Left forelimb (tissue), 1 donor: ENCODE results near the gene MKRN3.

Source experiments
- DNase-seq: peaks from one replicate; pipeline ENCODE4 v3.0.0-alpha.2; 2018; ENCODE audit warnings: low spot score

Gene MKRN3

DNA sequence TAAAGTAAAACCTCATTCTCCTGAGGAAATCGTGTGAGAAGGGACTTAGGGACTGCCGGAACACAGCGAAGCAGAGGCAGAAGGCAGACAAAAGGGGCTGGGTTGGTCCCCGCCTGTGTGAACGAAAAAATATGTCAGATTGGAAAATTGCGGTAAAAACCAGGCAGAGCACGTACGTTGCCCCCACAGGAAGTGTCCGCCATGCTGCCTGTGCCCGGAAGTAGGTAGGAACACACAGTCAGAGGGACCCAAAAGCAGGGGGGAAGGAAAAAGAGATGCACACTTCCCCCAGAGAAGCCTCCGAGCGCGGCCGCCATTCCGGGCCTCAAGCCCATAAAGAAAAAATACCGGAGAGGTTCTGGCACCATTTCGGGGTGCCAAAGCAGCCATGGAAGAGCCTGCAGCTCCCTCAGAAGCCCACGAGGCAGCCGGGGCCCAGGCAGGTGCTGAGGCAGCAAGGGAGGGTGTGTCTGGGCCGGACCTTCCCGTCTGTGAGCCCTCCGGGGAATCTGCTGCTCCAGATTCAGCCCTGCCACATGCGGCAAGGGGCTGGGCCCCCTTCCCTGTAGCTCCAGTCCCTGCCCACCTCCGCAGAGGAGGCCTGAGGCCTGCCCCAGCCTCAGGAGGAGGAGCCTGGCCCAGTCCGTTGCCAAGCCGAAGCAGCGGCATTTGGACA, at the start of gene MKRN3:
TSS of gene MKRN3 (plus strand) at position 280 of the 676 bp plus-strand sequence. CDS start at position 389, 109 bp downstream.
- DNase-seq, result no peak

DNA sequence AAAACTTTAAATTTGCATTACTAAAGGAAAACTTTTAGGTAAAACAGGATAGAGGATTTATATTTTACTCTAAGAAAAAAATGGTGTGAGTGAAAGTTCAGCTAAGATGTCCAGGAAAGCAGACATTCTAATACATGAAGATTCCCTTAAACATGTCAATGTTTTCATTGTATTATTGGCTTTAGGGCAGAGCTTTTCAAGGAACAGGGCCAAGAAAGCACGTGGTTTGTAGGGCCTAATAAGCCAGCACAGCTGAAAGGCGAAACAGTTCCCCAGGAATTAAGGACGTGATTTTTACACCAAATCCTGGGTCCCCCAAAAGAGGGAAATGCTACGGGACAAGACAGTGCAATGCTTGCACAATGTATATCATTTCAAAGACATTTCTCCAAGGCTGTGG, 48.6 kb upstream of the MKRN3 start:
- DNase-seq, result no peak

DNA sequence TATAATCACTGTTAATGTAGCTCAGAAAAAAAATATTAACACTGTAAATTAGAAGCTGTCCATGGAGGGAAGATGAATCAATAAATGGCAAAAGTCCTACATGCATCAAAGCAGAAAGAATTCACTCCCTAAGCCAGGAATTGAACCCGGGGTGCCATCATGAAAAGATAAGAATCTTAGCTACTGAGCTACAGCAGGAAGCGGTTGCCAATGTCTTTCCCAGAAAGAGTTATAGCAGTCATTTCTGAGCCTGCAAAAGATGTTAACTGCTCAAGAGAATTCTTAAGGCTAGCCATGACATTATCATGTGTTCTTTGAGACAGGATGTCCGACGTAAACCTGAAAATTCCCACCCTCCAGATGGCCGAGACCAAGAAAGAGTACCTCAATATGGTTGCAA, 47.4 kb upstream of the MKRN3 start:
- DNase-seq, result no peak

DNA sequence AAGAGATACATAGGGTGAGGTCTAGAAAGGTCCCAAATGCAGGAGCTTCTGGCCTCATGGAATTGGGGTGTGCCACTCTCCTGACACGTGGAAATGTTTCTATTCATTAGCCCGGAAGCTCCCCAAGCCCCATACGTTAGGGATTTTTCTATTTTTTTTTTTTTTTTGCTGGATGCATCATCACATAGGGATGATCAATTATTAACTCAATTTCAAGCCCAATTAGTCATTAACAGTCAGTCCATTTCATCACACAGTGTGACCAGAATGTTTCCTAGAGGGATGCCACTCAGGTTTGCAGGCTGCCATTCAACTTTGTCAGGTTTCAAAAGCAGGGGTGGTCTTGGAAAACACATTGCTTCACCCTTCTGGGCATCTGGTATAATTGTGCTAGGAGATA, 40.7 kb upstream of the MKRN3 start:
- DNase-seq, result no peak

DNA sequence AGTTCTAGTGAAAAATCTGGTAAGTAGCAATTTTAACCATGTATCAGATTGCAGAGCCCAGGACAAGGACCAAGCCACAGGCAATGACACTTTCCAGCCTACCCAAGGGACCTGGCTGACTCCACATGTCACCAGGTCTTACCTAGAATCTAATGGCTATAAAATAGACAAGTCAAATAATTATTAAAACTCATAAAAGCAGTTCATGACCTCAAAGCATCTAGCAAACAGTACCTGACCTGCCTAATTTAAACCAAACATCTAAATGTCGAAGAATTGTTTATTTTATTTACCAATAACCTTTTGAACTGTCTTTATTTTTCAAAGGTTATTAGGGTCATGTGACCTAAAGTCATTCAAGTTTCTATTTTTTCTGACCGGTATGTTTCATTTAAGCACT, 35.6 kb upstream of the MKRN3 start:
- no peak for DNase-seq

DNA sequence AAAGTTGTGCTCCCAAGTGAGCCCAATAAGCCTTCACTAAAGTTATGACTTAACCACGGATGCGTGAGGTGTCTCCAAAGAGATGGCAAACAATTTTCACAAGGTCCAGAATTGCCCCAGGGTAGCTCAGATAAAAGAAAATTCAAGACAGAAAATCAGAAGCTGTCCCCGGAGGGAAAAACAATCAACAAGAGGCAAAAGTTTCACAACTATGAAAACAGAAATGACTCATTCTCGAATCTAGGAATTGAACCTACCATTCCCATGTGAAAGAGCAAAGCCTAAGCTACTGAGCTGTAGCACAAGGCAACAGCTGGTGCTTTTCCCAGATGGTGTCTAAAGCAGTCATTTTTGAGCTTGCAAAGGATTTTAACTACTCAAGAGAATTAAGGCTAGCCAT, 33.5 kb upstream of the MKRN3 start:
- DNase-seq, result no peak

DNA sequence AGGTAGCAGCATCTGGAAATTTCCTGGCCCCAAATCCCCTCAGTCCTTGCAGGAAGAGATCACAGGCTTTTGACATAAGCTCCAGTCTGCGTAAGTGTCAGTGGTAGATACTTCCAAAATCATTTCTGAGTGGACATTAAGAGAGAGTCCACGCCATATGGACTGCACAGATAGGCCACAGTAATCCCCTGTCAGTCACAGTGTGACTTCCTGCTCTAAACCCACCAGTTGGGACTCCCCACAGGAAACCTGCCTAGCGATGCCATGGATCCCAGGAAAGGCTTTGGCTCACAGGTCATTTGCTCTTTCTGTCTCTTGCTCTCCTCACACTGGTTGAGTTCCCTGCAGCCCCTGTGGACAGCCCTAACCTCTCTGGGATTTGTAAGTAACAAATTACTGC, 28.8 kb upstream of the MKRN3 start:
- no peak for DNase-seq

DNA sequence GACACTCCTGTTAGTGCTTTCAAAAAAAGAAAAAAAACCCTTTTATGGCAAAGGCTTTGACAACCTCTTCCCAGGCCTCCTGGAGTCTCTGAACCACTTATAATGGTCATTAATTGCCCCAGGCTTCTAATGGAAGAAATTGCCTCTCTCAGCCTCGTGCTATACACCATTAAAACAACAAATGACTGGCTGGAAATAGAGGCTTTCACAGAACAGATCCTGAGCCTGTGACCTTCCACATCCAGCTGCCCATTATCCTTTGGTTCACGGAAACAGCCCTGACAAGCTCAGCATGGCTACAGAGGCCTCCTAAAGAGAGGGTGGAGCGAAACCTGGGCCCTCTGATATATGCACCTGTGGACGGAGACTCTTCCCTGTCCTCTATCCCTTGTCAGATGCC, 26.8 kb upstream of the MKRN3 start:
- DNase-seq, result no peak

DNA sequence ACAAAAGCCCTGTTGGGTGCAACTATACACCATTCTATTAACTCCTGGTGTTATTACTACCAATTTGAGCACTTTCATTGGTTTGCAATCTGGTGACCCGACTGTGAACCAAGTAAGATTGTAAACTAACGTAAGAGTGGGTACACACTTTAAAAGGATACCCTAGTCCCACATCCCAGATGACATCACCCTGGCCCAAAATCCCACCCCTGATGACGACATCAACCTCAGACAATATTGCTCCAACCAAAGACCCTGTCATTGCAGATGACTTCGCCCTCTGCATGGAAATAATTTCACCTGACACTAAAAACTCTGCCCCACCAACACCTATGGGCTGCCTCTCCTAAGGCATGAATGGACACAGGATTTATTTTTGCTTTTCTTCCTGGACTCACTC, 25.6 kb upstream of the MKRN3 start:
- DNase-seq, result no peak

DNA sequence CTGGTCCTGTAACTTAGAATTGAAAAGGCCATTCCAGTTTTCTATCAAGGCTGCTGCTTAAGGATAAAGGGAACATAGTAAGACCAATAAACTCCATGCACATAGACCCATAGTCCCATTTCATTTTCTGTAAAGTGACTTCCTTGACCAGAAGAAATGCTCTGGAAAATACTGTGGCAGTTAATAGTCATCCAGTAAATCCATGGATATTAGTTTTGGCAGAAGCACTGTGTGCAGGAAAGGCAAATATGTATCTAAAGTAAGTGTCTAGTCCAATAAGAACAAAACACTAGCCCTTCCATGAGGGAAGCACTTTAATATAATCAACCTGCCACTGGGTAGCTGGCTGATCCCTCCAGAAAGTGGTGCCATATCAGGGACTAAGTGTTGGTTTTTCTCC, 19.3 kb upstream of the MKRN3 start:
- DNase-seq, result no peak

DNA sequence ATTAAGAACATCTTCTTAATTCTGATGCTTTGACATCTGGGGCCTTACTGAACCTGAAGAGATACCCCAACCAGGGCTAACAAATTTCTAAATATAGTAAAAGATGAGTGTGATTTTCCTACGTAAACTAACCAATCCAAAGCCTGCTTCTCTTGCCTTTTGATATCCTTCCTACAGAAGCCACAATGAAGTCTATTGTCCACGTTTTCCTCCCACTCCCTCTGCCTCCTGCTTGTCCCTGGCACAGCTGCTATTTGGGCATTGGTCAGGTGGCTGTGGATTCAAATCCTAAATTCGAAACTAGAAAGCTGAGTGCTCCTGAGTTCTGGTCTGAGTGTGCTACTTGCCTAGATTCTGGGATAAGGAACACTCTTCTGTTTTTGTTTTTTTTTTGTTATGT, 17.4 kb upstream of the MKRN3 start:
- DNase-seq, result no peak

DNA sequence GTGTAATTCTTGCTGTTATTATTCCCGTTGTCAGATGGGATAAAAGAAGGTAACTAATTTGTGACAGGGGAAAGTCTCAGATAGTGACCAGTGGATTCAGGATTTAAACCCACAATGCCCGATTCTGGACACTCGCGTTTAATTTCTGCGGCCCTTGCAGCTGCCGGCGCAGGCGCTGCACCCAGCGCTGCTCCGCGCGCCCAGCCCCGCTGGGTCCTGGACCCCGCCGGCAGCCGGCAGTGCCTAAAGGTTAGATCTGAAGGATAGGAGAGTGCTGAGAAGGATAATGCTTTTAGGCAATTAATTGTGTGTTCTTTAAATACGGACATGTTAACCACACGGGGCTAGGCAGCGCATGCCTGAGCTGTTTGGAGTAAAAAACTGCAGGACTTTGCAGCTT, 3.6 kb upstream of the MKRN3 start:
- DNase-seq, result no peak

DNA sequence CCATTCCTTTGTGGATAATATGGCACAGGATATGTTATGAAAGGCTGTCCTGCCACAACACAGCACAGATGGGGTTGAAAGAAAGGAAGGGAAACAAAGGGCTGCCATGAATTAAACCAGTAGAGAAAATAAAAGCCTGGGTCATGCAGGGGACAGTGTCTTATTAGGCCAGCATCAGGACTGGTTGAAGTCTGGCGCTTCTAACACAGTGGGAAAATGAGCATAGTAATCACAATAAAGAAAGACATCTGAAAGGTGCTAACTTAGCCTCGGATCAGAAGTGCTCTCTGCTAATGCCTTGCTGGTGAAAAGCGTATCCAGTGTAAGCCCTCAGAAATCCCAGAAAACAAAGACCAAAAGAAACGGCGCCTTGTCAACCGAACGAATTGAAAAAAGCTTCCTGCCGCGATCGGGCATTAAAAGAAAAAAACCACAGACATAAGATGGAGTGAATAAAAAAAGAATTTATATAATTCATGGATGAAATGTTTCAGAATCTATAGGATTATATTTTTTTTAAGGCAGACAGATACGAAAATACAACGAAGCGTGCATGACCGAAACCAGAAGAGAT, 566 bp upstream of the MKRN3 start:
- DNase-seq, result no peak

DNA sequence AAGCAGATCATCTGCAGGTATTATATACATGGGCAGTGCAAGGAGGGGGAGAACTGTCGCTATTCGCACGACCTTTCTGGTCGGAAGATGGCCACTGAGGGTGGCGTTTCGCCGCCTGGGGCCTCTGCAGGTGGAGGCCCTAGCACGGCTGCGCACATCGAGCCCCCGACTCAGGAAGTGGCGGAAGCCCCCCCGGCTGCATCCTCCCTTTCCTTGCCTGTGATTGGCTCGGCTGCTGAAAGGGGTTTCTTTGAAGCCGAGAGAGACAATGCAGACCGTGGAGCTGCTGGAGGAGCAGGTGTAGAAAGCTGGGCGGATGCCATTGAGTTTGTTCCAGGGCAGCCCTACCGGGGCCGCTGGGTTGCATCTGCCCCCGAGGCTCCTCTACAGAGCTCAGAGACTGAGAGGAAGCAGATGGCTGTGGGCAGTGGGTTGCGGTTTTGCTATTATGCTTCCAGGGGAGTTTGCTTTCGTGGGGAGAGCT, 639 bp downstream of the MKRN3 start:
- no peak for DNase-seq

DNA sequence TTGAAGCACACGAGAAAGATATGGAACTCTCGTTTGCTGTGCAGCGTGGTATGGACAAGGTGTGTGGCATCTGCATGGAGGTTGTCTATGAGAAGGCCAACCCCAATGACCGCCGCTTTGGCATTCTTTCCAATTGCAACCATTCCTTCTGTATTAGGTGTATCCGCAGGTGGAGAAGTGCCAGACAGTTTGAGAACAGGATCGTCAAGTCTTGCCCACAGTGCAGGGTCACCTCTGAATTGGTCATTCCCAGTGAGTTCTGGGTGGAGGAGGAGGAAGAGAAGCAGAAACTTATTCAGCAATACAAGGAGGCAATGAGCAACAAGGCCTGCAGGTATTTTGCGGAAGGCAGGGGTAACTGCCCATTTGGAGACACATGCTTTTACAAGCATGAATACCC, 1.2 kb downstream of the MKRN3 start:
- DNase-seq, result no peak

DNA sequence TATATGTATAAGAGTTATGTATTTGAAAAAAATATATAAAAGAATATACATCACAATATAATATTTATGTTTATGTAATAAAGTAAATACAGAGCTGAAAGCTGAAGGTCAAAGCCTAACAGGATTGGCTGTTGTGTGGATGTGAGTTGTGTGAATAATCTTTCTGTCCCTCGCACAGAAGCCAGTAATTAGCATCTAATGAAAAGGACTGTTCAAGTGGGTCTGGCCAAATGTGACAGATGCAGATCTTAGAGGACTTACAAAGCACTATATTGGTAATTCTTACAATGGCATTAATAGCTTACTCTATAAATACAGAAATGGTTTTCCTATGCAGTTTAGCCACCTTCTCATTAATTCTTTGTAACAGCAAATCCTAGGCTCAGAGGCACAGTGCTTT, 2.4 kb downstream of the MKRN3 start:
- no peak for DNase-seq

DNA sequence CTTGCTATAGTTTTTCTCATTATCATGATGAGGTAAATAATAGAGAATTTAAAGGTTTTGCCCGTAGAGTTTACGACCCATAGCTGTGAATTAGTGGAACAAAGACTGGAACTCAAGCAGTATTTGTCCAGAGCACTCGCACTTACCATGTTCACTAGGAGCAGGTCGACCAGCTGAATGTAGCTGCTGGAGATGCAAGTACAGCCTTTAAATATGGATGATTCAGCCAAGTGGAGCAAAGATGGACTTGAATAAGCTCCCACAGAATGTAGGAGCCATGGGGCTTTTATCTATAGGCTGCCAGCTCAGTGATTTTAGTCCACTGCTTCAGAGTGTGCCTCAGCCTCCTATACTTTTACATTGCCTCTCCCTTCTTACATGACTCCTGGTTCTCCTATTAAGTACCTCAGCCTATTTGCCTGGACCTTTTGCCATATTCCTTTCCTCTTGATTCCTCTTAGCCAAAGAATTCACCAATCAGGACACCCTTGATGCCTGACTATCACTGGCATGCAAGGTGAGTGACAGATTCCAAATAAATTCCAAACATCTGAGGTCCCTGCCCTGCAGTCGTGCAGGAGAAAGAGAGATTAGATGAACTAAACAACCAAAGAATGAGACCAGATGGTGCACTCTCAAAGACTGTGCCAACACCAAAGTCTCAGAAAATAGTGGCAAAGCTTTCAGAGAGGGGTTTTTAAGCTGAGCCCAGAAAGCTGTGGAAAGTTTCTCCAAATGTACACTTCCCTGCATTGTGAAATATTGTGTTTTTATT, 3.9 kb downstream of the MKRN3 start:
- no peak for DNase-seq

DNA sequence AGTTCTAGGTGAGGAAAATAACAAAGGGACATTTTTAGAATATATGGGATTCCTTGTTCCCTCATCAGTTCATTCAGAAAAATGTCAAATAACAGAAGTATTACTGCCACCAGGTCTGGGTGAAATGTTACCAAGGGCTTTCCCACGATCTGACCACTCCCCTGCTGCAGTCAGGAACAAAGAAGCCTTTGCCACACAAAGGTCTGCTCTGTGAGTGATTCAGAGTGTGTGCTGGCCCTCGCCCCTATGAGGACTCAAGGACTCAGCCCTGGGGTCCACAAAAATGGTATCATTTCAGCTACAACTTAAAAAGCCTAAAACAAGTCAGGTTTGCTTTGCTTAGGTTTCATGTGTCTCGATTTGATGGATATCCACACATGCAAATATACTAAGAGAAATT, 5.0 kb downstream of the MKRN3 start:
- no peak for DNase-seq

DNA sequence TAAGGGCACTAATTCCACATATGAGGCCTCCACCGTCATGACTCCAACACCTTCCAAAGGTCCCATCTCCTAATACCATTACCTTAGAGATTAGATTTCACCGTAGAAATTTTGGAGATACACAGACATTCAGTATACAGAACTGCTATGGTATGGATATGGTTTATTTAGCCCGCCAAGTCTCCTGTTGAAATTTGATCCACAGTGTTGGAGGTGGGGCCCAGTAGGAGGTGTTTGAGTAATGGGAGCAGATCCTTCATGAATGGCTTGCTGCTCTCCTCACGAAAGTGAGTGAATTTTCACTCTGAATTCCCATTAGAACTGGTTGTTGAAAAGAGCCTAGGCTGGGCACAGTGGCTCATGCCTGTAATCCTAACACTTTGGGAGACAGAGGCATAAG, 7.4 kb downstream of the MKRN3 start:
- no peak for DNase-seq

DNA sequence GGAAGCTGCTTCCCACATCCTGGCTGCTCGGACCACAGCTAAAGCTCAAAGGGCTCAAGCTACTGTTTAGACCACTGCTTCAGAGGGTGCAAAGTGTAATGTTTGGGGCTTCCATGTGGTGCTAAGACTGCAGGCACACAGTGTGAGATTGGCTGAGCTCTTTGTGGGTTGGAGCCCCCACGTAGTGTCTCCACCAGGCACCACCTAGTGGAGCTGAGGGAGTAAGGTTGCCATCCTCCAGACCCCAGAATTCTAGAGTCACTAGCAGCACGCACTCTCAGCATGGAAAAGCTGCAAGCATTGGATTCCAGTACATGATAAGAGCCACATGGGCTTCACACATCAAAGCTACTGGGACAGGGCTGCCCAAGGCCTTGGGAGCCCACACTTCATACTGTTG, 9.3 kb downstream of the MKRN3 start:
- DNase-seq, result no peak

DNA sequence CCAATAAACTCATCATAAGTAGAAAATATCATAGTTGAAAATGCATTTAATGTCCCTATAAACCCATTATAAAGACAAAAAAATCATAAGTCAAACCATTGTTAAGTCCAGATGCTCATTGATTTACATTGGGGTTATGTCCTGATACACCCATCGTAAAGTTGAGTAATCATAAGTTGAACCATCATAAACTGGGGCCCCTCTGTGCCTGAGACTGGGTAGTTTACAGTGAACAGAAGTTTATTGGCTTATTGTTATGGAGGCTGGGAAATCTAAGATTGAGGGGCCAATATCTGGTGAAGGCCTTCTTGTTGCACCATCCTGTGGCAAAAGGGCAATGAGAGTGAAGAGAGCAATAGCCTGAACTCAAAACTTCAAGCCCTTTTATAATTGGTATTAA, 10.6 kb downstream of the MKRN3 start:
- DNase-seq, result no peak

DNA sequence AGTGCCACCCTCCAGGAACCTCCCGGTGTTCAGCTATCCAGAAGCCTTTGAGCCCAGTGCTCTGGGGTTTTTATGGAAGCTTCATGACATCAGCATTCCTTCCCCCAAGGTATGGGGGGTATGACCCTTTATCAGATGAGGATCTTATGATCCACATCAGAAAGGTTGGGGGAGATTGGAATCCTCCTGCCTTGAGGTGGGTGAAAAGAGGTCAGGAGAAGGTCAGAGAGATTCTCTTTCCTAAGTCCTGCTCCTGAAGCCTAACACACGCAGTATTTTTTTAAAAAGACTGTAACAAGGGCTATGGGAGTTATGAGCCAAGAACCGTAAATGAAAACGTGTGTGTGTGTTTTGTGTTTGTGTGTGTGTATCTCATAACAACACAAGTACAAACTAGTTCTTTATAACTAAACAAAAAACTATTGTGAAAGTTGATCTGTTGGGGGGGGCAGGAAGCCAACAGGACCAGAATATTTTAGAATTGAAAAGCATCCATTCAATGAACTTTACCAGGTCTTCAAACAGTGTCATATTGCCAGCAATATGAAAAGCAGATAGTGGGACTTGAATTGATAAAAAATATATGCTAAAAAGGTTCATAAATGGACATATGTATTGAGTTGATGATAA, 13.2 kb downstream of the MKRN3 start:
- DNase-seq, result no peak

DNA sequence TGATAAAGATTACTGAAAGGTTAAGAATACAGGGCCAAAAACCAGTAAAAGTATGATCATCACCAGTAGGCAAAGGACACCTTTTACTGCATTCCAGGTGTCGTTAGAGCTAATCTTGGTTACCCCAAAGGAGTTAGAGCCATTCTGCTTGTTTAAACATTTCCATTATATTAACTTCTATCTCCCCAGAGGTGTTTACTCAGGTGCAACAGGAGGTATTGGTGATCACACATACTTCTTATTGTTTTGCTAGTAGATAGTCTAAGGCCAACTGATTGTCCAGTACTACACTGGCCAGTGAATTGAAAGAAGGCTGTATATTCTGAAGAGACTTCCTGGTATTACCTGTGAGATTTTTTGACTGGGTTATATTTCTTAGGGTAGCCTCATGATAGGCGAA, 22.8 kb downstream of the MKRN3 start:
- DNase-seq, result no peak
